HCT116 (cell line): ENCODE results near the gene HCFC2. TPM values are rescaled to one million over a fixed set of nuclear protein-coding genes. Genes with fewer than 3 reads are reported as not detected.

Experiments used
- ATAC-seq: fragments of 200-7000 bp; cut with Tn5 transposase; 2 replicates; pipeline ENCODE4 v1.9.1; 2020; ENCODE audit warnings: mild to moderate bottlenecking, moderate library complexity
- BruUV-seq: library from RNA; stranded (reverse); fragments of 400-500 nt; replicated peaks from 2 replicates; lab custom pipeline; 2021; lab: Mats Ljungman, UMichigan
- CTCF ChIA-PET: fragments of 300-600 bp; sonication (Branson Sonifier 250); formaldehyde crosslinking; loops from one replicate; lab custom pipeline; 2021; ENCODE audit warnings: antibody characterized with exemption; lab: Charles Lee
- POLR2A ChIA-PET: fragments of 300-600, 350-600 bp; sonication (Branson Sonifier 250); formaldehyde crosslinking; loops from one replicate; lab custom pipeline; 2021; ENCODE audit warnings: antibody characterized with exemption; lab: Charles Lee
- RAD21 ChIA-PET, 2 experiments: fragments of 300-600 bp; sonication (Branson Sonifier 250); formaldehyde crosslinking; loops; one replicate each; lab custom pipeline; 2023; ENCODE audit warnings: low total read pairs in 2 of 2; ENCODE audit not compliant: uncharacterized antibody in 2 of 2, unreplicated experiment in 2 of 2, low non-redundant PET in 1 of 2; lab: Charles Lee
- DNase-seq: peaks from one replicate; pipeline ENCODE4 v3.0.0-alpha.2; 2010; ENCODE audit warnings: low read depth, low spot score
- H2AFZ ChIP-seq: fragments of 200-600 bp; shearing (Covaris generic), sonication (generic); 2 replicates; pipeline ENCODE4 v1.6.1; 2017; ENCODE audit warnings: low read depth, mixed run types, mixed read lengths, antibody characterized with exemption, low read length; ENCODE audit not compliant: poor library complexity, severe bottlenecking
- H3K27ac ChIP-seq: 2 replicates; pipeline ENCODE4 v1.5.1; 2012; ENCODE audit warnings: low read depth, low read length
- H3K27me3 ChIP-seq: fragments of 200-600 bp; sonication (generic); 2 replicates; pipeline ENCODE4 v1.6.1; 2016; ENCODE audit warnings: mixed run types, low read length, mixed read lengths; ENCODE audit not compliant: insufficient read depth
- H3K36me3 ChIP-seq, 2 experiments: fragments of 200-500 bp in 1 of 2; fragments of 200-600 bp in 1 of 2; sonication (Bioruptor generic) in 1 of 2; sonication (generic) in 1 of 2; 2 replicates each; pipeline versions ENCODE4 v1.5.1 to v1.6.1; 2014 to 2016; ENCODE audit warnings: low read length in 2 of 2, inconsistent platforms in 1 of 2, mixed read lengths in 1 of 2, mixed run types in 1 of 2; ENCODE audit not compliant: insufficient read depth in 2 of 2, control insufficient read depth in 1 of 2
- H3K4me1 ChIP-seq, 2 experiments: fragments of 200-600 bp in 1 of 2; sonication (generic) in 1 of 2; 2 replicates each; pipeline versions ENCODE4 v1.5.1 to v1.6.1; 2012 to 2017; ENCODE audit warnings: low read length in 2 of 2, inconsistent platforms in 1 of 2, mild to moderate bottlenecking in 1 of 2, mixed read lengths in 1 of 2, mixed run types in 1 of 2, moderate library complexity in 1 of 2; ENCODE audit not compliant: insufficient read depth in 2 of 2, control insufficient read depth in 1 of 2
- H3K4me2 ChIP-seq: fragments of 200-600 bp; sonication (generic); 2 replicates; pipeline ENCODE4 v1.6.1; 2017; ENCODE audit warnings: mixed run types, low read length, mixed read lengths
- H3K4me3 ChIP-seq, 2 experiments: fragments of 200-600 bp in 1 of 2; sonication (generic) in 1 of 2; replicated peaks in 1 of 2; 2 replicates each; pipeline ENCODE4 v1.5.1; 2011 to 2016; ENCODE audit warnings: low read length in 2 of 2, control low read depth in 1 of 2, low read depth in 1 of 2, mild to moderate bottlenecking in 1 of 2, mixed read lengths in 1 of 2, mixed run types in 1 of 2
- H3K79me2 ChIP-seq: fragments of 200-600 bp; sonication (generic); 2 replicates; pipeline ENCODE4 v1.6.1; 2017; ENCODE audit warnings: mild to moderate bottlenecking, mixed run types, low read length, moderate library complexity, mixed read lengths; ENCODE audit not compliant: insufficient read depth
- H3K9ac ChIP-seq: fragments of 200-600 bp; sonication (generic); 2 replicates; pipeline ENCODE4 v1.6.1; 2016; ENCODE audit warnings: low read length, mixed read lengths
- H3K9me2 ChIP-seq: fragments of 200-600 bp; sonication (generic), shearing (Covaris generic); 2 replicates; pipeline ENCODE4 v1.6.1; 2017; ENCODE audit warnings: mixed run types, mild to moderate bottlenecking, moderate library complexity; ENCODE audit not compliant: insufficient read depth
- H3K9me3 ChIP-seq, 2 experiments: fragments of 200-500 bp in 1 of 2; fragments of 200-600 bp in 1 of 2; sonication (Bioruptor generic) in 1 of 2; sonication (generic) in 1 of 2; 2 replicates each; pipeline ENCODE4 v1.6.1; 2014 to 2017; ENCODE audit warnings: low read length in 2 of 2, mixed read lengths in 2 of 2, inconsistent platforms in 1 of 2, low read depth in 1 of 2, mild to moderate bottlenecking in 1 of 2, mixed run types in 1 of 2, moderate library complexity in 1 of 2; ENCODE audit not compliant: control insufficient read depth in 1 of 2, insufficient read depth in 1 of 2
- H4K20me1 ChIP-seq: fragments of 200-600 bp; sonication (generic), shearing (Covaris generic); 2 replicates; pipeline ENCODE4 v1.6.1; 2017; ENCODE audit warnings: mixed run types, mild to moderate bottlenecking, moderate library complexity; ENCODE audit not compliant: insufficient read depth
- CBX3 ChIP-seq: IDR thresholded peaks from 2 replicates; pipeline ENCODE4 v1.6.1; 2012; ENCODE audit warnings: low read depth
- EGR1 ChIP-seq: IDR thresholded peaks from 2 replicates; pipeline ENCODE4 v1.6.1; 2012; ENCODE audit warnings: low read depth
- FOSL1 ChIP-seq: IDR thresholded peaks from 2 replicates; pipeline ENCODE4 v1.6.1; 2012; ENCODE audit warnings: low read depth
- MAX ChIP-seq: IDR thresholded peaks from 2 replicates; pipeline ENCODE4 v1.6.1; 2012
- POLR2A ChIP-seq: IDR thresholded peaks from 2 replicates; pipeline ENCODE4 v1.7.0; 2011; ENCODE audit warnings: borderline replicate concordance; ENCODE audit not compliant: insufficient read depth, insufficient read length; ENCODE audit errors: extremely low read depth
- POLR2AphosphoS5 ChIP-seq: IDR thresholded peaks from 2 replicates; pipeline ENCODE4 v1.6.1; 2011; ENCODE audit warnings: mild to moderate bottlenecking, low read depth, low read length, moderate library complexity
- SIN3A ChIP-seq: IDR thresholded peaks from 2 replicates; pipeline ENCODE4 v1.6.1; 2012; ENCODE audit warnings: low read depth
- YY1 ChIP-seq: IDR thresholded peaks from 2 replicates; pipeline ENCODE4 v1.6.1; 2011; ENCODE audit warnings: low read length, low read depth, moderate library complexity, mild to moderate bottlenecking; ENCODE audit not compliant: insufficient replicate concordance; ENCODE audit errors: extremely low read depth
- ZBTB33 ChIP-seq: IDR thresholded peaks from 2 replicates; pipeline ENCODE4 v1.6.1; 2011; ENCODE audit warnings: mild to moderate bottlenecking, low read length, moderate library complexity; ENCODE audit not compliant: insufficient replicate concordance; ENCODE audit errors: extremely low read depth
- intact Hi-C: fragments of 100-400 bp; cut with micrococcal nuclease; formaldehyde crosslinking; loops from 2 replicates; pipeline ENCODE4 v1.10.0; 2022
- total RNA-seq: library from RNA; stranded (reverse); gene quantifications from one replicate; pipeline ENCODE4 v1.2.1, GENCODE V29; 2021; ENCODE audit not compliant: unreplicated experiment

Gene HCFC2
- total RNA-seq, 1 experiment from 2014 or later = 4.9 TPM

GRCh38 chr12:104083769-104084475 is 19.6 kb downstream of the HCFC2 start:
- no peaks in the 10 kb centered on the region for H3K36me3 ChIP-seq
- H3K9me3 ChIP-seq = no peaks in the 10 kb centered on the region
- DNase-seq (no peak), ATAC-seq (no peak)
- H2AFZ ChIP-seq = no peak overlapping the region
- TF ChIP-seq POLR2A (no peak), SIN3A (no peak), MAX (no peak), CBX3 (no peak), EGR1 (no peak), ZBTB33 (no peak), POLR2AphosphoS5 (no peak), YY1 (no peak), FOSL1 (no peak)
- RAD21 ChIA-PET = no interaction called here
- no peaks in the 10 kb centered on the region for H3K4me1 ChIP-seq
- no peak overlapping the region for H3K27ac ChIP-seq
- CTCF ChIA-PET = interaction anchor here (2.6 kb wide), 1 partner anchor 25 kb away, joined by 6 read pairs; no protein-coding TSS in a partner anchor
- H3K9me2 ChIP-seq = no peaks in the 10 kb centered on the region
- intact Hi-C loops = no loop called here
- no TSS peak for BruUV-seq
- no peaks in the 10 kb centered on the region for H4K20me1 ChIP-seq
- H3K79me2 ChIP-seq = no peaks in the 10 kb centered on the region
- H3K4me3 ChIP-seq = no peak overlapping the region
- no peak overlapping the region for H3K4me2 ChIP-seq
- no peaks in the 10 kb centered on the region for H3K27me3 ChIP-seq
- POLR2A ChIA-PET = no interaction called here
- H3K9ac ChIP-seq = no peak overlapping the region
